T-cell (primary cell): ENCODE data around the gene CFAP92. TPM values are rescaled to one million over a fixed set of nuclear protein-coding genes. Genes with fewer than 3 reads are reported as not detected.

Source experiments
- ATAC-seq, 4 experiments: fragments of 200-7000 bp in 3 of 4; fragments of 150-1000 bp in 1 of 4; cut with Tn5 transposase; replicated peaks in 1 of 4; 1 replicate in 3 of 4; 2 replicates in 1 of 4; pipeline ENCODE4 v1.10.0; 2021; ENCODE audit warnings: moderate library complexity in 3 of 4, mild to moderate bottlenecking in 2 of 4, moderate number of reproducible peaks in 1 of 4
- CTCF ChIA-PET, 2 donors: fragments of 300-600 bp; sonication (Branson Sonifier 250); formaldehyde crosslinking; loops; one replicate each; lab custom pipeline; 2022; ENCODE audit warnings: antibody characterized with exemption in 2 of 2; lab: Charles Lee
- POLR2A ChIA-PET, 2 donors: fragments of 300-600 bp; sonication (Branson Sonifier 250); formaldehyde crosslinking; loops; one replicate each; lab custom pipeline; 2022; ENCODE audit warnings: antibody characterized with exemption in 2 of 2; lab: Charles Lee
- DNase-seq, 35 experiments: peaks; one replicate each; pipeline versions ENCODE4 v3.0.0 to v3.0.0-alpha.2; 2013 to 2023
- H3K27ac ChIP-seq: one replicate; pipeline ENCODE4 v1.5.1; 2013; ENCODE audit warnings: low read length
- H3K27me3 ChIP-seq, 2 experiments: replicated peaks in 1 of 2; 1 replicate in 1 of 2; 2 replicates in 1 of 2; pipeline versions ENCODE4 v1.6.1 to v1.7.0; 2013; ENCODE audit warnings: low read length in 1 of 2, mixed read lengths in 1 of 2; ENCODE audit not compliant: control insufficient read depth in 2 of 2, insufficient read depth in 2 of 2; ENCODE audit errors: extremely low read depth in 1 of 2
- H3K36me3 ChIP-seq, 2 donors: 1 replicate in 1 of 2; 2 replicates in 1 of 2; pipeline versions ENCODE4 v1.6.1 to v1.7.0; 2013; ENCODE audit warnings: low read length in 1 of 2; ENCODE audit not compliant: control insufficient read depth in 2 of 2, insufficient read depth in 1 of 2; ENCODE audit errors: extremely low read depth in 1 of 2
- H3K4me1 ChIP-seq, 2 experiments: 1 replicate in 1 of 2; 2 replicates in 1 of 2; pipeline versions ENCODE4 v1.6.1 to v1.7.0; 2013; ENCODE audit warnings: low read length in 2 of 2, mixed read lengths in 1 of 2; ENCODE audit not compliant: insufficient read depth in 2 of 2, control insufficient read depth in 1 of 2; ENCODE audit errors: extremely low read depth in 1 of 2
- H3K4me3 ChIP-seq, 2 donors: 1 replicate in 1 of 2; 2 replicates in 1 of 2; pipeline versions ENCODE4 v1.5.1 to v1.7.0; 2013; ENCODE audit warnings: mild to moderate bottlenecking in 2 of 2, low read length in 1 of 2, moderate library complexity in 1 of 2; ENCODE audit not compliant: control insufficient read depth in 1 of 2; ENCODE audit errors: extremely low read depth in 1 of 2
- H3K9me3 ChIP-seq: 2 replicates; pipeline ENCODE4 v1.7.0; 2013
- H3K27ac Mint-ChIP-seq, 2 donors: one replicate each; pipeline ENCODE4 v1.8.0; 2020 to 2021; ENCODE audit warnings: mild to moderate bottlenecking in 2 of 2, mixed read lengths in 2 of 2
- H3K27me3 Mint-ChIP-seq, 2 donors: one replicate each; pipeline ENCODE4 v1.8.0; 2021 to 2022; ENCODE audit warnings: mixed read lengths in 2 of 2
- H3K36me3 Mint-ChIP-seq: one replicate; pipeline ENCODE4 v1.8.0; 2021; ENCODE audit warnings: mixed read lengths
- H3K4me1 Mint-ChIP-seq, 3 donors: one replicate each; pipeline ENCODE4 v1.8.0; 2020 to 2022; ENCODE audit warnings: mixed read lengths in 3 of 3, mild to moderate bottlenecking in 1 of 3
- H3K4me3 Mint-ChIP-seq, 3 donors: one replicate each; pipeline ENCODE4 v1.8.0; 2020 to 2022; ENCODE audit warnings: mild to moderate bottlenecking in 3 of 3, mixed read lengths in 3 of 3, moderate library complexity in 3 of 3
- H3K9me3 Mint-ChIP-seq, 3 donors: one replicate each; pipeline ENCODE4 v1.8.0; 2020 to 2022; ENCODE audit warnings: mixed read lengths in 3 of 3
- WGBS: methylation state at CpG from one replicate; pipeline ENCODE4 v1.1.5; 2013; ENCODE audit warnings: missing lambda C conversion rate; ENCODE audit not compliant: insufficient coverage; 5-methylcytosine and 5-hydroxymethylcytosine counted together
- total RNA-seq, 35 experiments: library from RNA in 6 of 35; stranded (reverse) in 6 of 35; fragments of 120-200 nt in 1 of 35; gene quantifications; one replicate each; pipeline versions ENCODE4 v1.2.1 to v1.2.4 and lab custom pipeline; 2013 to 2026

The CFAP92 gene
- total RNA-seq, 5 donors from 2014 or later (not counting 1 experiment from before 2014, with no cell fraction given) = 0.13 to 0.49 (median 0.26) TPM

GRCh38 chr3:128936341-128936740 is 57.5 kb downstream of the CFAP92 start:
- Mint-ChIP-seq H3K36me3 (no peaks in the 10 kb centered on the region), H3K4me3 (no peak overlapping the region), H3K4me1 (no peaks in the 10 kb centered on the region), H3K27me3 (peaks cover 4 to 11% of the 10 kb centered on the region in 2 donors), H3K9me3 (no peaks in the 10 kb centered on the region), H3K27ac (no peak overlapping the region)
- no peaks in the 10 kb centered on the region for H3K36me3 ChIP-seq
- POLR2A ChIA-PET = no interaction called here
- DNase-seq (no peak), ATAC-seq (no peak)
- CTCF ChIA-PET = no interaction called here
- H3K4me1 ChIP-seq = no peaks in the 10 kb centered on the region
- peaks cover 0 to 33% of the 10 kb centered on the region in 2 experiments for H3K27me3 ChIP-seq
- H3K27ac ChIP-seq = no peak overlapping the region
- H3K4me3 ChIP-seq = no peak overlapping the region
- H3K9me3 ChIP-seq = no peaks in the 10 kb centered on the region
- 62% methylated on average over 4 of the region's 4 CpGs for WGBS

DNA sequence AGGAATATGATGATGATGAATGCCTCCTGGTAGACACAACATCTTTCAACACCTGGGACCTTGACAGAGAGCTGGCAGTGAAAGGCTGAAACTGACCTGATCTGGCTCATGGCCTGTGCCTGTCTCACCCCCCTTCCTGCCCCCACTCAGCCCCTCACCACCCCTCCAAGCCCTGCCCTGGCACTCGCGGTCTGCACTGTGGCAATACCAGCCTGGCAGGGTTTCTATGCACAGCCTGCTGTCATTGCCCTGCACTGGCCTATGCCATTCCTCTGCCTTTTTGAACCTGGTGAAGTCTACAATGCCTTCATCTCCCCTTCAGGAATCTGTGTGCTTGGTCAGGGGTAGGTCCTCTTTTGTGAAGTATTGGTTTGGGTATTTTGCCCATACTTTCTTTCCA is 58.0 kb downstream of the CFAP92 start:
- Histone ChIP-seq H3K27me3 (peaks cover 0 to 37% of the 10 kb centered on the region in 2 experiments), H3K36me3 (no peaks in the 10 kb centered on the region), H3K4me1 (no peaks in the 10 kb centered on the region), H3K27ac (no peak overlapping the region), H3K9me3 (no peaks in the 10 kb centered on the region), H3K4me3 (no peak overlapping the region)
- no CpG with 5 or more reads among the region's 2 CpGs for WGBS
- Mint-ChIP-seq H3K4me1 (no peaks in the 10 kb centered on the region), H3K27ac (no peak overlapping the region), H3K4me3 (no peak overlapping the region), H3K27me3 (peaks cover 4 to 11% of the 10 kb centered on the region in 2 donors), H3K36me3 (no peaks in the 10 kb centered on the region), H3K9me3 (no peaks in the 10 kb centered on the region)
- ChIA-PET POLR2A (no interaction called here), CTCF (no interaction called here)
- no peak for ATAC-seq
- no peak for DNase-seq

GRCh38 chr3:128933922-128934253 is 60.0 kb downstream of the CFAP92 start:
- Mint-ChIP-seq H3K4me3 (no peak overlapping the region), H3K9me3 (peaks cover 0 to 3% (median 0%) of the 10 kb centered on the region in 3 donors), H3K4me1 (no peaks in the 10 kb centered on the region), H3K27me3 (peaks cover 0 to 11% of the 10 kb centered on the region in 2 donors), H3K27ac (no peak overlapping the region), H3K36me3 (no peaks in the 10 kb centered on the region)
- no peak overlapping the region for H3K4me3 ChIP-seq
- H3K36me3 ChIP-seq = no peaks in the 10 kb centered on the region
- ATAC-seq = no peak
- CTCF ChIA-PET = no interaction called here
- no peaks in the 10 kb centered on the region for H3K4me1 ChIP-seq
- H3K9me3 ChIP-seq = no peaks in the 10 kb centered on the region
- WGBS = 100% methylated on average over 1 of the region's 2 CpGs
- no peak for DNase-seq
- no peak overlapping the region for H3K27ac ChIP-seq
- peaks cover 0 to 36% of the 10 kb centered on the region in 2 experiments for H3K27me3 ChIP-seq
- POLR2A ChIA-PET = no interaction called here

- Mint-ChIP-seq H3K9me3 (peaks cover 0 to 3% (median 0%) of the 10 kb centered on the region in 3 donors), H3K4me1 (no peaks in the 10 kb centered on the region), H3K4me3 (no peak overlapping the region), H3K27ac (no peak overlapping the region), H3K36me3 (no peaks in the 10 kb centered on the region), H3K27me3 (peaks cover 0 to 11% of the 10 kb centered on the region in 2 donors)
- peaks cover 0 to 36% of the 10 kb centered on the region in 2 experiments for H3K27me3 ChIP-seq
- DNase-seq = no peak
- H3K27ac ChIP-seq = no peak overlapping the region
- H3K9me3 ChIP-seq = no peaks in the 10 kb centered on the region
- no peak for ATAC-seq
- no peaks in the 10 kb centered on the region for H3K36me3 ChIP-seq
- H3K4me3 ChIP-seq = no peak overlapping the region
- POLR2A ChIA-PET = no interaction called here
- CTCF ChIA-PET = no interaction called here
- 76% methylated on average over 6 of the region's 9 CpGs for WGBS
- no peaks in the 10 kb centered on the region for H3K4me1 ChIP-seq
Observed at GRCh38 chr3:128933213-128933921, 60.5 kb downstream of the CFAP92 start.

DNA sequence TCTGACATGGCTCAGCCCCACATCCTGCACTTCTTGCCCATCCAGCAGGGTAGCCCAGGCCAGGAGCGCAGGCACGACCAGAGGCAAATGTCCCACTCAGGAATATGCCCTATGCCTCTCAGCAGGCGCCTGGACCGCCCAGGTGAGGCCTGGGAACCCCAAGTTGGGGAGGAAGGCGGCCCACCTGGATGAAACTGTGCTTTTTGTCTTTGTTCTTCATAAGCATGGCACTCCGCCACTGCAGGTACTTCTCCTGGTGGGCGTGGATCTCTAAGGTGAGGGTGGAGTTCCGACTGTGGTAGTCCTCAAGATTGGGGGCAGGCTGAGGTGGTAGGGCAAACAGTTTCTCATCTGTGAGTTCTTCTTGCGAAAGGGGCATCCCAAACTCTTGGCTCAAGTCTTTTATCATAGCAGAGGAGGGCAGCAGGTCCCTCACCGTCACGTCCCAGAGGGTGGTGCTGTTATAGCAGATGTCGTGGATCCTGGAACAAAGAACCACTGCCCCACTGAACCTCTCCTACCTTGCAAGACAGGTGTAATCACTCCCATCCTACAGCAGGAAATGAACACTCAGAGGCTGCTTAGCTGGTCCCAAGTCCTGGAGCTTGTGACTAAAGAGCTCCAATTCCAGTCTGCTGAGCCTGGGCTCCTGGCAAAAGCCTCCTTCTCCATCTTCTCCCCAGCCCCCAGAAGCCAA is 61.2 kb downstream of the CFAP92 start:
- H3K4me3 Mint-ChIP-seq = no peak overlapping the region
- H3K36me3 Mint-ChIP-seq = no peaks in the 10 kb centered on the region
- peaks cover 0 to 11% of the 10 kb centered on the region in 2 donors for H3K27me3 Mint-ChIP-seq
- CTCF ChIA-PET = interaction anchor here in 1 of 2 donors (1.0 kb wide), 2 partner anchors 17 to 56 kb away, joined by 3 to 4 read pairs; no protein-coding TSS in a partner anchor
- Histone ChIP-seq H3K36me3 (no peaks in the 10 kb centered on the region), H3K4me3 (no peak overlapping the region), H3K4me1 (no peaks in the 10 kb centered on the region), H3K27ac (no peak overlapping the region), H3K27me3 (peaks cover 0 to 36% of the 10 kb centered on the region in 2 experiments), H3K9me3 (no peaks in the 10 kb centered on the region)
- peaks cover 0 to 3% (median 0%) of the 10 kb centered on the region in 3 donors for H3K9me3 Mint-ChIP-seq
- POLR2A ChIA-PET = no interaction called here
- DNase-seq = no peak
- no peaks in the 10 kb centered on the region for H3K4me1 Mint-ChIP-seq
- WGBS = 82% methylated on average over 8 of the region's 12 CpGs
- no peak for ATAC-seq
- no peak overlapping the region for H3K27ac Mint-ChIP-seq

DNA sequence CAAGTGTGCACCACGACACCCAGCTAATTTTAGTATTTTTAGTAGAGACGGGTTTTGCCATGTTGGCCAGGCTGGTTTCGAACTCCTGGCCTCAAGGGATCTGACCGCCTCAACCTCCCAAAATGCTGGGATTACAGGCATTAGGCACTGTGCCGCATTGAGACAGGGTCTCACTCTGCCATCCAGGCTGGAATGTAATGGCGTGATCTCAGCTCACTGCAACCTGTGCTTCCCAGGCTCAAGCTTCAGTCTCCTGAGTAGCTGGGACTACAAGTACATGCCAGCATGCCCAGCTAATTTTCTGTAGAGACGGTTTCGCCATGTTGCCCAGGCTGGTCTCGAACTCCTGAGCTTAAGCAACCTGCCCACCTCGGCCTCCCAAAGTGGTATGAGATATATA is 62.8 kb downstream of the CFAP92 start:
- H3K27ac ChIP-seq = no peak overlapping the region
- H3K9me3 Mint-ChIP-seq = peaks cover 0 to 6% (median 0%) of the 10 kb centered on the region in 3 donors
- H3K27me3 Mint-ChIP-seq = peaks cover 0 to 11% of the 10 kb centered on the region in 2 donors
- no peaks in the 10 kb centered on the region for H3K9me3 ChIP-seq
- no peaks in the 10 kb centered on the region for H3K4me1 ChIP-seq
- ChIA-PET POLR2A (no interaction called here), CTCF (no interaction called here)
- no peak overlapping the region for H3K4me3 Mint-ChIP-seq
- 87% methylated on average over 5 of the region's 10 CpGs for WGBS
- no peak for DNase-seq
- no peaks in the 10 kb centered on the region for H3K36me3 Mint-ChIP-seq
- no peak overlapping the region for H3K4me3 ChIP-seq
- H3K36me3 ChIP-seq = no peaks in the 10 kb centered on the region
- H3K4me1 Mint-ChIP-seq = peaks cover 0 to 1% (median 0%) of the 10 kb centered on the region in 3 donors
- peaks cover 0 to 33% of the 10 kb centered on the region in 2 experiments for H3K27me3 ChIP-seq
- no peak overlapping the region for H3K27ac Mint-ChIP-seq
- no peak for ATAC-seq
